HL-60 (cell line): ENCODE results near the gene LRRC41.
"Not testable (repeated sequence)": the region's sequence is repeated elsewhere in the genome, so short reads cannot be mapped to it uniquely, and the experiment has no call there.

Experiments
- GABPA ChIP-seq: IDR thresholded peaks from 2 replicates; pipeline ENCODE4 v1.6.1; 2012; ENCODE audit warnings: low read depth
- POLR2AphosphoS5 ChIP-seq: IDR thresholded peaks from 2 replicates; pipeline ENCODE4 v1.6.1; 2012; ENCODE audit warnings: low read depth
- REST ChIP-seq: IDR thresholded peaks from 2 replicates; pipeline ENCODE4 v1.6.1; 2012; ENCODE audit warnings: low read depth; ENCODE audit not compliant: insufficient replicate concordance
- TF ChIP-seq, protein P1 (sequence below): IDR thresholded peaks from one replicate; pipeline ENCODE4 v1.5.1; 2011; ENCODE audit warnings: low read length, control low read depth, inconsistent platforms; ENCODE audit not compliant: insufficient read depth

DNA sequence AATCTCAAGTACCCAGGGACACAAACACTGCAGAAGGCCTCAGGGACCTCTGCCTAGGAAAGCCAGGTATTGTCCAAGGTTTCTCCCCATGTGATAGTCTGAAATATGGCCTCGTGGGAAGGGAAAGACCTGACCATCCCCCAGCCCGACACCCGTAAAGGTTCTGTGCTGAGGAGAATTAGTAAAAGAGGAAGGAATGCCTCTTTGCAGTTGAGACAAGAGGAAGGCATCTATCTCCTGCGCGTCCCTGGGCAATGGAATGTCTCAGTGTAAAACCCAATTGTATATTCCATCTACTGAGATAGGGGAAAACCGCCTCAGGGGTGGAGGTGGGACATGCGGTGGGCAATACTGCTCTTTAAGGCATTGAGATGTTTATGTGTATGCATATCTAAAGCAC, 26.4 kb upstream of the LRRC41 start:
- TF ChIP-seq, protein P1, sequence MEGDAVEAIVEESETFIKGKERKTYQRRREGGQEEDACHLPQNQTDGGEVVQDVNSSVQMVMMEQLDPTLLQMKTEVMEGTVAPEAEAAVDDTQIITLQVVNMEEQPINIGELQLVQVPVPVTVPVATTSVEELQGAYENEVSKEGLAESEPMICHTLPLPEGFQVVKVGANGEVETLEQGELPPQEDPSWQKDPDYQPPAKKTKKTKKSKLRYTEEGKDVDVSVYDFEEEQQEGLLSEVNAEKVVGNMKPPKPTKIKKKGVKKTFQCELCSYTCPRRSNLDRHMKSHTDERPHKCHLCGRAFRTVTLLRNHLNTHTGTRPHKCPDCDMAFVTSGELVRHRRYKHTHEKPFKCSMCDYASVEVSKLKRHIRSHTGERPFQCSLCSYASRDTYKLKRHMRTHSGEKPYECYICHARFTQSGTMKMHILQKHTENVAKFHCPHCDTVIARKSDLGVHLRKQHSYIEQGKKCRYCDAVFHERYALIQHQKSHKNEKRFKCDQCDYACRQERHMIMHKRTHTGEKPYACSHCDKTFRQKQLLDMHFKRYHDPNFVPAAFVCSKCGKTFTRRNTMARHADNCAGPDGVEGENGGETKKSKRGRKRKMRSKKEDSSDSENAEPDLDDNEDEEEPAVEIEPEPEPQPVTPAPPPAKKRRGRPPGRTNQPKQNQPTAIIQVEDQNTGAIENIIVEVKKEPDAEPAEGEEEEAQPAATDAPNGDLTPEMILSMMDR: not testable (repeated sequence)
- not testable (repeated sequence) for TF ChIP-seq POLR2AphosphoS5, GABPA, REST
